Lower leg skin (tissue), 3 donors: ENCODE results near the gene MAP7D3.

Experiments used
- CTCF ChIP-seq, 3 donors: fragments of 450-650 bp; IDR thresholded peaks; one replicate each; pipeline ENCODE4 v1.5.1; 2016; ENCODE audit warnings: antibody characterized with exemption in 3 of 3, mild to moderate bottlenecking in 3 of 3, moderate library complexity in 2 of 3
- POLR2A ChIP-seq, 2 donors: fragments of 450-650 bp; IDR thresholded peaks; one replicate each; pipeline ENCODE4 v1.6.1; 2016 to 2017; ENCODE audit warnings: antibody characterized with exemption in 2 of 2, mild to moderate bottlenecking in 1 of 2, moderate library complexity in 1 of 2

DNA sequence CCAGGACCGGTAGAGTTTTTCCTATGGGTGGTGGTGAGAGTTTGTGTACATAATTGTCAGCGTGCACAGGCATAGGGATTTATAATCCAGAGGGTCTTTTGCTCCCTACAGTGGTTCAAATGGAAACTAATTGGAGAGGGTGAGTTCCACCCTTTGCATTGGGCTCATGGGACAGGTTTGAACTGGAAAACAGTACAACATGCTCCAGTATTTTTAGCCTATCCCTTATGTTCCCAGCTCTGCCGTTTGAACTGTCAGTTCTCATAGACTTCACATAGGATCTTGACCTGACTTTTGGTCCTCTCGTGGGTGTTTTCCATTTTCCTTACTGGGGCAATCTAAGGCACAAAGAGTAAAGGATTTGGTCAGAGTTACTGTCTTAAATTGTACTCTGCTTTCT is 72.1 kb downstream of the MAP7D3 start:
- TF ChIP-seq POLR2A (IDR thresholded peaks at IDR 0.05) (no peak), CTCF (IDR thresholded peaks at IDR 0.05) (no peak)
